Nucleus accumbens (tissue), 56 donors: ENCODE results near the gene LRRTM4.
"Not testable (repeated sequence)": the region's sequence is repeated elsewhere in the genome, so short reads cannot be mapped to it uniquely, and the experiment has no call there.

Experiments used
- DNase-seq, 56 donors: peaks; one replicate each; lab custom pipeline; 2025; lab: John Stamatoyannopoulos, UW

The LRRTM4 gene

GRCh38 chr2:77190721-77191346 is 331.3 kb downstream of the LRRTM4 start:
- no peak for DNase-seq

GRCh38 chr2:77185052-77185451 is 337.1 kb downstream of the LRRTM4 start:
- no peak for DNase-seq

DNA sequence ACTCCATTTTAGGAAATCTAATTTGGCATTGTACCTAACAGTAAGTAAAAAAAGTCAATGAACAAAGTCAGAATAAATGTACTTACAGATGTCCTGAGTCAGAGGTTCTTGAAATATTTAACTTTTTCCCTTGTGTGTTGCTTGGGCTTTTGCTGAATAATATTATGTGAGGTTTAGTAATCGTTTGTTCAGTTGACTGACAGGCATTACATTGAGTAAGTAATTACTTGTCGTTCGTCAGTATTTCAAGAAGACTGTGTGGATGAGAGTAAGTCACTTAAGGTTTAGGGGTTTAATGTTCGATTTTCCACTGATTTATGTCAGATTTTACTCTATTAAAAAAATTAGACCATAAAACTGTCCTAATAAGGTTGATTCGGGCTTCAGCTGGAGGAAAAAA is 342.9 kb downstream of the LRRTM4 start:
- DNase-seq = no peak

GRCh38 chr2:77175266-77175780 is 346.9 kb downstream of the LRRTM4 start:
- not testable (repeated sequence) for DNase-seq

- no peak for DNase-seq
Measured at GRCh38 chr2:77169426-77169825, 352.8 kb downstream of the LRRTM4 start.

- DNase-seq = not testable (repeated sequence)
Measured at GRCh38 chr2:77164021-77164420, 358.2 kb downstream of the LRRTM4 start.

- no peak for DNase-seq
Measured at GRCh38 chr2:77161009-77161408, 361.2 kb downstream of the LRRTM4 start.

DNA sequence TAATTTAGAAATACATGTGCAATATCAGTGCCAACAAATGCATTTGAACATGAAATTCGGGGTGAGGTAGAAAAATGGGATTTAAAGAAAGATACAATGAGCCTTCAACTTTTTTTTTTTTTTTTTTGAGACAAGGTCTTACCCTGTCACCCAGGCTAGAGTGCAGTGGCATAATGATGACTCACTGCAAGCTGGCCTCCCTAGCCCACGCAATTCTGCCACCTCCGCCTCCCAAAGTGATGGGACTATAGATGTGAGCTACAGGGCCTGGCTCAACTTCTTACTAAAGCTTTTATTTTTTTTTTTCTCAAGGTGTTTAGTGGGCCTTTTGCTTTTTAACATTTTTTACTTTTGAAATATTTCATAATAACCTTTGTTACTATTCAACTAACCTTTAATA is 365.6 kb downstream of the LRRTM4 start:
- DNase-seq = no peak

DNA sequence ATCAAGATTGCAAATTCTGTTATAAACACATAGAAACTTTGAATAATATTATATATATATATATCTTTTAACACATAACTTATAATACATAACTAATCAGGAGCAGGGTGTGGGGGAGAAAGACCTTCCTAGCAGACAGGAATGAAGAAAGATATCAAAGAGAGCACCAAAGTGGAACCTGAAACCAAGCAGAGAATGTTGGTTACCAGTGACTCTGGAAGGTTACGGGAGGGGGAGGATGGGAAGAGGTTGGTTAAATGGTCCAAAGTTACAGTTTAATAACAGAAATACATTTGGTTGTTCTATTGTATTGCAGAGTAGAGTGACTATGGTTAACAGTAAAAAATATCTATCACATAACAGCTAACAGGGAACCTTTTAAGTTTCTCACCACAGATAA is 366.7 kb downstream of the LRRTM4 start:
- no peak for DNase-seq

GRCh38 chr2:77149565-77149964 is 372.6 kb downstream of the LRRTM4 start:
- DNase-seq = no peak

DNA sequence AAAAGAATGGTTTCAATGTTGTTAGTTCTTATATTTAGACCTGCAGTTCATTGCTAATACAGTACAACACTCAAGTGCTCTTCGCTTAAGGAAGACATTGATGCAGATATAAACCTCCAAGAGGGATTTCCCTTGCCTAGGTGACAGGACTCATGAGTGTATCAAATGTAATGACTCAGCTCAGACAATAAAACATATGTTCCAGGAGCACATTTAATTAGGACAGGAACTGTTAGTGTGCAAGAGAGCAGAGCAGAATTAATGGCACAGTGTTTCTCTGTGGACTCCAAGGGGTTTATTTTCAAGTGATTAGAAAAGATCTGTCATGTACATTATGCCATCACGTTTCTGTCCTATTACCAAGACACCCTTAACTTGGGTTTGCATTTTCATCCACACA is 375.0 kb downstream of the LRRTM4 start:
- DNase-seq = no peak

DNA sequence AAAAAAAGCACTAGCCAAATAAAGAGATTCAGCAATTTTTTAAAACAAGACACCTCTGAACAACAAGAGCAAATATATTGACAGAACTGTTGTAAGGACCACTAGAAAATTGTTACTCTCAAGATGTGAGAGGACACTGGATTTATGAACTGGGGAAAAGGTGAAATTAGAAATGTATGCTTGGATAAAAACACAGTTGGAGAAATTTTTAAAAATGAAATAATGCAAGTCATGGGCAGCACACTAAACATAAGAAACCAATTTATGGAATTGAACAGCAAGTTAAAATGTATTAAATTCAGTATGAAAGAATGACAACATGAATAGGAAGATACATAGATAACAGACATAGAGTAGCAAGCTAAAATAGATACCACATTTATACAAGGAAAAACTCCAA is 377.4 kb downstream of the LRRTM4 start:
- DNase-seq = no peak

DNA sequence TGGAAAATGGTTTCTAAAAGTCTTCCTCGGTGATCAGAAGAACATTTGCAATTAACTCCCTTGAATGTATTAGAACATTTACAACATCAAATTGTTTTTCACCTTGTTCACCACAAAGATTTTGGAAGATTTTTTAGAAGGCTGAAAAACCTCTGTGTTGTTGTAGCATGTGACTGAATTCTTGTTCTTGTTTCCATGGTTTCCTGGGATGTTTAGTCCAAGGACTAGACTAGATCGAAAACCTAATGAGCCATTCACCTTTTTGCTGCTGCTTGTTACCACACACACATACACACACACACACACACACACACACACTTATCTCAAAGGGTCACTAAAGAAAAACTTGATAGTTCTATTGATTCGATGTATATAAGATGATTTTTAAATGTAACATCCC is 380.0 kb downstream of the LRRTM4 start:
- DNase-seq = no peak

- not testable (repeated sequence) for DNase-seq
Measured at GRCh38 chr2:77128479-77128878, 393.7 kb downstream of the LRRTM4 start.

GRCh38 chr2:77127345-77127744 is 394.8 kb downstream of the LRRTM4 start:
- no peak for DNase-seq

GRCh38 chr2:77121518-77121917 is 400.7 kb downstream of the LRRTM4 start:
- DNase-seq = no peak

DNA sequence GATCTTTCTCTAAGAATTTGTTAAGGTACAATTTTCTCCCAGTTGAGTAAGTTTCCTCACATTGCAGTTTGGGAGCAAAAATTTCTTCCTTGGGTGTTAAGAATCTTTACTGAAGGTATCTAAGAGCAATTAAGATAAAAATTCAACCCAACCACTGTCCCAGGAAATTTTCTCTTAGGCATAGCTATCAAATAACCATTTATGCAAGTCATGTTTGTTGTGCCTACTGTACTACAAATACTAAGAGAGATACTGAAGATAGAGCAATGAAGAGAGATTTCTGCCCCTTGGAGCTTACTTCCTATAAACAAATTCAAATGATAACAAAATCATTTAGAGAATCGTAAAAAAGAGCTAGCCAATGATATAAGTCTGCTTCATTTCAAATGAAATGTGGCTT is 402.8 kb downstream of the LRRTM4 start:
- DNase-seq = no peak

DNA sequence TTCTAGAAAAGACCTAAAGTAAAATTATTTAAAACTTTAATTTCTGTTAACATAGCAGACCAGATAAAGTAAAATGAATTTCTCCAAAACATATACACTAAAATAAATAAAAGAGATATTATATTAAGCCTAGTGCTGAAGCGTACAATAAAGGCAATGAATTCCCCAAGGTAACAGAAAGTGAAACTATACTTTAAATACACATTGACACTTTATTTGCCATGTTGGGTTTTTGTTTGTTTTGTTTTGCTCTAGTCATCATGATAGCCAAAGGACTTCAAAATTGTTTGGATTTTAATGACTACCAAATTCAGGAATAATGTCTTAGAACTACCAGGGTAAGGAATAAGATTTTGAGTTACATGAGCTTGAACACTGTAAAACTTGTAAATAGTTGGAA is 413.3 kb downstream of the LRRTM4 start:
- no peak for DNase-seq

DNA sequence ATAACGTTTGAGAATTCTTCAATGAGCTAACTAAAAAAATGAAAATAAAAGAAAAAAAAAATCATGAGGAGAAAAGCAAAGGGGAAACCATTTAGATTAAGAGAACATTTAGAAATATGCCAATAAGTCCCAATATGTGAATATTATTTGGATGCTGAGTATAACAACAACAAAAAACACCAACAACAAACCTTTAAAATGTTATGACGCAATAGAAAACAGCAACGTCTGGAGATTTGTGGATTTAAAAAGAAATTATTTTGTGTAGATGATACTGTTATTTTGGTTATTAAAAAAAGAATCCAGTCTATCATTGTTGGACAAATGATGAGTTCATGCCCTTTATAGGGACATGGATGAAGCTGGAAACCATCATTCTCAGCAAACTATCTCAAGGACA is 417.2 kb downstream of the LRRTM4 start:
- no peak for DNase-seq

- DNase-seq = no peak
Measured at GRCh38 chr2:77104554-77104953, 417.6 kb downstream of the LRRTM4 start.

GRCh38 chr2:77102927-77103326 is 419.2 kb downstream of the LRRTM4 start:
- no peak for DNase-seq

- DNase-seq = no peak
Measured at GRCh38 chr2:77101796-77102452, 420.3 kb downstream of the LRRTM4 start.
